ENCODE data around the gene MRPL40. TPM values are rescaled to one million over a fixed set of nuclear protein-coding genes. Genes with fewer than 3 reads are reported as not detected.

Gene MRPL40
- total RNA-seq, 1 experiment from 2014 or later: 65.2 TPM

DNA sequence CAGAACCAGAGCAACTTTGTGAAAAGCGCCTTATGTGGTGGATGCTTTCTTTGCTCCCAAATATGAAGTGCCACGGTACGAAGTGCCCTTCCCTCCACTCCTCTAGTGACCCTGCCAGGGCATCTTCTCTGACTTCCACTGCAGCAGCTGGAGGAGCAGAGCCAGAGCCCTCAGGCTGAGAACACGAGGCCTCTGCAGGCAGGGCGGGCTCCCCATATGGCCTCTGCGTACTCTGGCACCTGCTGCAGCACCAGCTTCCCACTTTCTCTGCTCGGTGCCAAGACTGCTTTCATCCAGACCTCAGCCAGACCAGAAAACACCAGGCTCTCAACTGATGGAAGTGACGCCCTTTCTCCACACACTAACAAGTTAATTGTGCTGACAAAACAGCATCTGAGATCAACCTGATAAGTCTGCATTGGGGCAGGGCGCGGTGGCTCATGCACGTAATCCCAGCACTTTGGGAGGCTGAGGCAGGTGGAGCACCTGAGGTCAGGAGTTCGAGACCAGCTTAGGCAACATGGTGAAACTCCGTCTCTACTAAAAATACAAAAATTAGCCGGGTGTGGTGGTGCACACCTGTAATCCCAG is 33.9 kb downstream of the MRPL40 start:
- H3K27me3 ChIP-seq (replicated peaks): no peaks in the 10 kb centered on the region
- H3K4me1 ChIP-seq (replicated peaks): peaks cover 24% of the 10 kb centered on the region
- no peak overlapping the region for H3K27ac ChIP-seq
- no peak for DNase-seq (ENCODE audit: low read depth in 1 of 2, low spot score in 2 of 2)
- no peaks in the 10 kb centered on the region for H3K9me3 ChIP-seq (replicated peaks)
- H3K36me3 ChIP-seq: peaks cover 89% of the 10 kb centered on the region
- H3K4me3 ChIP-seq: no peak overlapping the region

DNA sequence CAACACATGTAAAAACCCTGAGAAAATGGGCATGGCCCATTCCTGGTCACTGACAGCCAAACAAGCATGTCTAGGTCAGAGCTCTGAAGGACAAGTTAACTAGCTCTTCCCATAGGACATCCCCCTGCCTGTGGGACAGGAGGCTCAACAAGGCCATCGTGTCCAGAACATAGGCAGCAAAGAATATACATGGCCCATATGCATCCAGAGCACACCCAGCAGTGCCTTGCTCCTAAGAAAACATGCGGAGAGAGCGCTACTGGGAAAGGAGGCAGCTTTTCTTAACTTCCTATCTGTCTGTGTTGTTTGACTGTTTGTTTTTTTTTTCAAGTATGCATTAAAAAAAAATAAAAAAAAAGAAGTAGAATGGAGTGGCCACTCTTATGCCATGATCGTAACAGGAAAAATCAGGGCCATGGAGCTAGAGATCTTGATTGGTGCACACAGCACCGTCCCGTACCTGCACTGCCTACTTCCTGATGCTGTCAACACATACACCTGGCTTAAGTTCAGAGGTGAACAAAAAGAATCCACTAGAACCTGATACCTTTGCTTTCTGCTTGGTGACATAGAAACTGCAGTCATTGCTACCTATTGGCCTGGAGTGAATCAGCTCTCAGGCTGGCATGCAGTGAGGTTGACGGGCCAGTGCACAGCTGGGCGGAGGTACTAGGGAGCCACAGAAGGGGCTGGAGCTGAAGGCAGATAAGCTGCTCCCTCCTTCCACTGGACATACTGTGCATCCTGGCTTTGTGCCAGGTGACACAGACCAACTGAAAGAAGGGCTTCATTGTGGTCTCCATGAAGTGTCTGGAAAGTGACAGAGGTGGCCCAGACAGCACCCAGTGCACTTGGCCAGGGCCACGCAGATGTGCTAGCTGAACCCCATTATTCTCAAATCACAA is 34.8 kb downstream of the MRPL40 start:
- Histone ChIP-seq H3K27me3 (replicated peaks) (no peaks in the 10 kb centered on the region), H3K4me3 (no peak overlapping the region), H3K9me3 (replicated peaks) (no peaks in the 10 kb centered on the region), H3K36me3 (peaks cover 92% of the 10 kb centered on the region), H3K4me1 (replicated peaks) (peaks cover 24% of the 10 kb centered on the region), H3K27ac (no peak overlapping the region)
- no peak for DNase-seq (ENCODE audit: low read depth in 1 of 2, low spot score in 2 of 2)

DNA sequence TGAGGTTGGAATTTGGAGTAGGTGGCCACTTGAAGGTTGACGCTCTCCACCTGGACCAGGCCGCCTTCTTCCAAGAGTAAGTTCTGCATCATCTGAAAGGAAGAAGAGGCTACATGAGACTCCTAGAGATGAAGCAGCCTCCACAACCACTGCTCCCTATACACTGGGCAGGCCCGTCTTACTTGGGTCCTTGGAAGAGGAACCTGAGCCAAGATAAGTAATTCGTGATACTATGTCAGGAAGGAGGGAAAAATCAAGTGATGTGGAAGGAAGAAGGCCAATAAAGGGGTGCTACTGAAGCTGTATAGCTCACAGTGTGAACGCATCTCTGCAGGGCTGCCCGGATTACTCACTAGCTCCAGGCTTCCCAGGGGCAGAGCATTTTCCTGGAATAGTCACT is 35.6 kb downstream of the MRPL40 start:
- peaks cover 92% of the 10 kb centered on the region for H3K36me3 ChIP-seq
- DNase-seq (ENCODE audit: low read depth in 1 of 2, low spot score in 2 of 2): no peak
- H3K27me3 ChIP-seq (replicated peaks): no peaks in the 10 kb centered on the region
- H3K4me3 ChIP-seq: no peak overlapping the region
- H3K4me1 ChIP-seq (replicated peaks): peaks cover 23% of the 10 kb centered on the region
- no peak overlapping the region for H3K27ac ChIP-seq
- no peaks in the 10 kb centered on the region for H3K9me3 ChIP-seq (replicated peaks)

DNA sequence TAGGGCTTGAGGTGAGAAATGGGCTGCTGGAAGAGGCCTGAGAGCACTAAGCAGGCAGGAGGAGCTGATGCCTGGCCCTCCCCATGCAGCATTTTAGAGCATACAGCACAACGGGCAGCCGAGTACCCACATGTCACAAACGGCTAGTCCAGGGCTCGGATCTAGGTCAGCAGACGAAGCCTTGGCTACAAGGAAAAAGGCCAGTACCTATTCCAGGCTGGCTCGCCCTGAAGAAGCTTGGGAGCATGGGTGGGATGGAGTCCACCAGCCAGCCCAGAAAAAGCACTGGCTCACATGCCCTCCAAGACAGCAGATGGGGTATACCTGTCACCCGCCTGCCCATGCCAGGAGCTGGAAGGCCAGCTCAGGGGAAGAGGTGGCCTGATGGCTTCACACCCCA is 37.1 kb downstream of the MRPL40 start:
- Histone ChIP-seq H3K4me1 (replicated peaks) (peaks cover 8% of the 10 kb centered on the region), H3K27me3 (replicated peaks) (no peaks in the 10 kb centered on the region), H3K9me3 (replicated peaks) (no peaks in the 10 kb centered on the region), H3K27ac (no peak overlapping the region), H3K4me3 (no peak overlapping the region), H3K36me3 (peaks cover 99% of the 10 kb centered on the region)
- no peak for DNase-seq (ENCODE audit: low read depth in 1 of 2, low spot score in 2 of 2)

DNA sequence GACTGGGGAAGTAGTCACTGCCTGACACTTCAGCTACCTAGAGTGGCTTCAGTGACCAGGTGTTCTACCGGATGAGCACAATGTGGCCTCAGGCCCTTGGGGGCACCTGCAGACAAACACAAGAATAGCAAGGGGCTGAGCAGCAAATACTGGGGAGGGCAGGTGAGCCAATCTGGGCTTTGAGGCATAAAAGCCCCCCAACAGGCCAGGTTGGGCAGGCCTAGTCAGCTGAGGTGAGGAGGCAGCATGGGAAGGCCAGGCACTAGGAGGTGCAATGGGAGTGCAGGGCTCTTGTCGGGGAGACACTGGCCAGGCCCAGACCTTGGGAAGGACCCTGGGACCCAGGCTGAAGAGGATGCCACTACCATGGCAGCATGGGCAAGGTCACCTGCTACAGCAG is 37.7 kb downstream of the MRPL40 start:
- Histone ChIP-seq H3K27me3 (replicated peaks) (no peaks in the 10 kb centered on the region), H3K4me3 (no peak overlapping the region), H3K36me3 (peaks cover 99% of the 10 kb centered on the region), H3K4me1 (replicated peaks) (peaks cover 2% of the 10 kb centered on the region), H3K9me3 (replicated peaks) (no peaks in the 10 kb centered on the region), H3K27ac (no peak overlapping the region)
- DNase-seq (ENCODE audit: low read depth in 1 of 2, low spot score in 2 of 2): no peak

DNA sequence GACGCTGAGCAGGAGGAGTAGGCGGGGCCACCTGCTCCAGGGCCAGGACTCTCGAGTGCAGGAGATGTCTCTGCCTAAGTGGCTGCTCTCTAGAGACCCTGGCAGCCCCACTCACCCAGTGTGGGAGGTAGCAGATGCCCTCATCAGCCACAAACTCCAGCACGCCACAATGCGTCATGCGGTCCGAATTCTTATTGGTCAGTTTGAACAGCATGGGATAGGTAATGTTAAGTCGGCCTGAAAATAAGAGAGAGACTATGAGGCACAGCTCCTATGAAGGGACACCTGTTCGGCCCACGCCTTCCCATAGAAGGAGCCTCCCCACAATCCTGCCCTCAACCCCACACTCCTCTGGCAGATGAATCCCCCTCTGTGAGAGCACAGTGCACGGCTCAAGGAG is 39.2 kb downstream of the MRPL40 start:
- Histone ChIP-seq H3K4me3 (no peak overlapping the region), H3K4me1 (replicated peaks) (no peaks in the 10 kb centered on the region), H3K36me3 (peaks cover 96% of the 10 kb centered on the region)

DNA sequence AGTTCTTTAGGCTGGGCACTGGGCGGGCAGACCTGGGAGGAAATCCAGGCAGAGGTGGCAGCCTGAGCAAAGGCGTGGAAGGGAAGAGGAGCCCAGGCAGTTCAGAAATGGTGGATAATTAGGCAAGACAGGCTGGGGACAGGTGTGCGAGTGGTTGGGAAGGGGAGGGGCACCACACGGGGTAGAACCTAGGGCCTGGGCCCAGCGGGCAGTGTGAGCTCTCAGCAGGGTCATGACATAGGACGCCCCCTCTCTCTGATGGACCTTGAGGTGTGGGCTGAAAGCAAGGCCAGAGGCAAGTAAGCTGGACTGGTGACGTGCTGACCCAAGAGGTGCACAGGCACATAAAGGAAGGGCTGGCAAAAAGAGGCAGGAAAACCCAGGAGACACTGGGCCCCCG is 39.9 kb downstream of the MRPL40 start:
- no peak overlapping the region for H3K27ac ChIP-seq
- no peak overlapping the region for H3K4me3 ChIP-seq
- no peaks in the 10 kb centered on the region for H3K27me3 ChIP-seq (replicated peaks)
- no peak for DNase-seq (ENCODE audit: low read depth in 1 of 2, low spot score in 2 of 2)
- peaks cover 92% of the 10 kb centered on the region for H3K36me3 ChIP-seq
- H3K9me3 ChIP-seq (replicated peaks): no peaks in the 10 kb centered on the region
- peaks cover 2% of the 10 kb centered on the region for H3K4me1 ChIP-seq (replicated peaks)

More for the DNA sequence above, 39.2 kb downstream of the MRPL40 start:
- DNase-seq (ENCODE audit: low read depth in 1 of 2, low spot score in 2 of 2): no peak
- no peaks in the 10 kb centered on the region for H3K9me3 ChIP-seq (replicated peaks)
- H3K27ac ChIP-seq: no peak overlapping the region
- H3K27me3 ChIP-seq (replicated peaks): no peaks in the 10 kb centered on the region

DNA sequence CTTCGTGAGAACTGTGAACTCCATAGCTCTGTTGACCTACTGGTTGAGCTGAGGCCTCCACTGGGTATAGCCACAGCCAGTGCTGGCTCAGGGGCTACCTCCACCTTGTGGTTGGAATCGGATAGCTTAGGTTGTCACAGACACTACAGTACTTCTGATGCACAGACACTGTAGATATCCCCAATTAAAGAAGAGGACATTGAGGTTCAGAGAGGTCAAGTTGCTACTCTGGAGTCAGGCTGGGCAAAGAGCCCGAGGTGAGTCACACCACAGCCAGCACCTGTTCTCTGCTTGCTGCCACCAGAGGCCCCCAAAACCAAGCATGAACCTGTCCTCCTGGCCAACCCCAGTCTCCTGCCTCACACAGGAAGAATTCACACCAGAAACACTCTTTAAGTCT is 41.2 kb downstream of the MRPL40 start:
- H3K36me3 ChIP-seq: peaks cover 83% of the 10 kb centered on the region

DNA sequence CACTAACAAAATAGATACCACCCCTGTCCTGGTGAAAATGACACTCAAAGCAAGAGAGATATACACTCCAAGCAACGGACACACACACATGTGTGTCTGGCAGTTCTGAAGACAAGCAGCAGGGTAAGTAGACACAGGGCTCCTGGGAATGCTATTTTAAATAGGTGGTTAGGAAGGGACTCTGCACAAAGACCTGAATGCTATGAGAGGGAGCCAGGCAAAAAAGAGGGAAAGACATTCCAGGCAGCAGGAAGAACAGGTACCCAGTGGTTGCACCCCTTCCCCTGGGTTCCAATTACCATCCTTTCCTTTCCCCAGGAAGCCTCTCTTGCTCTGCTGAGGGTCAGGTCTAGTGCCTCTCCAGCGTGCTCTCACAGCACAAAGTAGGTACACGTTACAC is 43.7 kb downstream of the MRPL40 start:
- peaks cover 68% of the 10 kb centered on the region for H3K36me3 ChIP-seq
- H3K4me3 ChIP-seq: no peak overlapping the region
- peaks cover 17% of the 10 kb centered on the region for H3K4me1 ChIP-seq (replicated peaks)
- DNase-seq (ENCODE audit: low read depth in 1 of 2, low spot score in 2 of 2): no peak
- no peaks in the 10 kb centered on the region for H3K27me3 ChIP-seq (replicated peaks)
- no peaks in the 10 kb centered on the region for H3K9me3 ChIP-seq (replicated peaks)
- H3K27ac ChIP-seq: no peak overlapping the region

More for the DNA sequence above, 41.2 kb downstream of the MRPL40 start:
- Histone ChIP-seq H3K4me3 (no peak overlapping the region), H3K4me1 (replicated peaks) (peaks cover 8% of the 10 kb centered on the region), H3K9me3 (replicated peaks) (no peaks in the 10 kb centered on the region), H3K27ac (no peak overlapping the region), H3K27me3 (replicated peaks) (no peaks in the 10 kb centered on the region)
- DNase-seq (ENCODE audit: low read depth in 1 of 2, low spot score in 2 of 2): no peak

DNA sequence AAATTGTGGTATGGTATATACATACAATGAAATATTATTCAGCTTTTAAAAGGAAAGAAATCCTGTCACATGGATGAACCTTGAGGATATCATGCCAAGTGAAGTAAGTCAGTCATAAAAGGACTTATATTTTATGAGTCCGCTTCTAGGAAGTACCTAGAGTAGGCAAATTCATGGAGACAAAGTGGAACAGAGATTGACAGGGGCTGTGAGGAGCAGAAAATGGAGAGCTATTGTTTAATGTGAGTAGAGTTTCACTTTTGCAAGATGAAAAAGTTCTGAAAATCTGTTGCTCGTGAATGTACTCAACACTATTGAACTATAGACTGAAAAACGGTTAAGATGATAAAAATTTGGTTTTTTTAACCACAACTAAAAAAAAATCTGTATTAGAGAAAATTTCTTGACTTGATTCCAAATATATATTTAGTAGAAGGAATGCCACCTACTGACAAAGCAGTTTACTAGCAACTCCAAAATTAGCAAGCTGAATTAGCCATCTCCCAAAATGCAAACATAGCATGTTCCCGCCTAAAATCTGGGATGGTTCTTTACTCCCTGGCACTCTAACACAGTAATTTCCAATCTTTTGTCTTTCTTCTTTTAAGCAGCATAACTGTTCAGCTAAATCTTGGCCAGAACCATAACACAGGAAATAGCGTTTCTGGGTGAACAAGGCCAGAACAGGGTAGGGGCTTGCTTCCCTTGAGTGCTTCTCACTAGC is 45.1 kb downstream of the MRPL40 start:
- Histone ChIP-seq H3K27me3 (replicated peaks) (no peaks in the 10 kb centered on the region), H3K9me3 (replicated peaks) (no peaks in the 10 kb centered on the region), H3K27ac (no peak overlapping the region; the same call in 1 of the 2 replicates), H3K4me1 (replicated peaks) (peaks cover 17% of the 10 kb centered on the region), H3K4me3 (peak overlapping the region; percentile 64), H3K36me3 (peaks cover 63% of the 10 kb centered on the region)
- DNase-seq (ENCODE audit: low read depth in 1 of 2, low spot score in 2 of 2): peak in 1 of 2 experiments; percentile 34

DNA sequence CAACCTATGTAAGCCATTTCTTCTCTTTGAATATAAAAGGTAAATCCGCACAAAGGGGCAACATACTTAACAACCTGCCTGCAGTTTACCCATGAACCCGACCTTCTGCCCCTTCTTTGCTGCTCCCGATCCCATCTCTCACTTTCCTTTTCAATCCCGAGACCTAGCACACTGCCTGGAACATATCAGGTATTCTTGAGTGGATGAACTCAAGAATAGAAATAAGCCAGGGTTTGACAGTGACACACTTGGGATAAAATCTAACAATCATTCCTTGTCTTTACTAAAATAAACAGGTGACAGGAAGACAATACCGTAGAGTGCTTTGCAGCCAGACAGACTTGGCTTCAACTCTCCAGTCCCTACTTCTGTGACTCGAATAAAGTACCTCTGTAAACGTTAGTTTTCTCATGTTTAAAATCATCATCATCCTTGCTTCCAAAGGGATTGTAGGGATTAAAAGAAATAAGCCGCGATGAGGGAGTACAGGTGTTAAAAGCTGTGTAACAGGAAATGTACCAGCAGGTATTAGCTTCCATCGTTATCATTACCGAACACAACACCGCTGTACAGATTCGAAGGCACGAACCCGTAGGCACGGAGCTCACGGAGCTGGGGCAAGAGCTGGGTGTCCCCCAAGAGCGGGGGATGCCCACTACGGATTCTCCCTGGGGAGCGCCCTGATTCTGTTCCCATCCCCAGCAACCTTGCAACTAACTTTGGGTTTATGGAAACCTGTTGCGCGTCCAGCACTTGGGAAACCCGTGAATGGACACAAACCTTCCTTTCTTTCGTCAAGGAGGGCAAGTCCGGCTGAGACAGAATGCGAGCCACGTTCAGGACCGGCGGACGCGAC is 45.9 kb downstream of the MRPL40 start:
- Histone ChIP-seq H3K27ac (peak overlapping the region; percentile 100), H3K4me1 (replicated peaks) (peaks cover 17% of the 10 kb centered on the region), H3K9me3 (replicated peaks) (no peaks in the 10 kb centered on the region), H3K4me3 (peak overlapping the region; percentile 64), H3K36me3 (peaks cover 63% of the 10 kb centered on the region), H3K27me3 (replicated peaks) (no peaks in the 10 kb centered on the region)
- peak in 1 of 2 experiments; percentile 45 for DNase-seq (ENCODE audit: low read depth in 1 of 2, low spot score in 2 of 2)

DNA sequence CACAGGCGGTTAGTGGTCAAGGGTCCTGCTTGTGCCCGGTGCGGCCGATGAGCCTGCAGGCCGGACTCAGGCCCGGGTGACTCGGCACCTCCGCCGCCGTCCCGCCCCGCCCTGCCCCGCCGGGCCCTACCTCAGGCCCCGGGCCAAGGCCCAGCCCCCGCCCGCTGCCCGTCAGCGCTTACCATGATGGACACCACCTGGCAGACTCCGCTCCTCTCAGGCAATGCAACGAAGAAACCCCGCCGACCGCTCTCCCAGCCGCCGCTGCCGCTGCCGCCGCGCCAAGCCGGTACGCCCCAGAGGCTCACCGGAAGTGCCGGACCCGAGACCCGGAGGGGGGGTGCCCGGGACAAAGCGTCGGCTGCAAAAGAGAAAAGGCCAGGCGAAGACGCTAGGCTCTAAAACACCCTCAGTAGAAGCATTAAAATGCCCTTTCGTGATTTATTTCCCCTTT is 46.6 kb downstream of the MRPL40 start, which contains the start of gene UFD1:
TSS of gene UFD1 (minus strand) at position 293 of the 454 bp plus-strand sequence. CDS start at position 185, 108 bp downstream.
- Histone ChIP-seq H3K4me1 (replicated peaks) (peaks cover 17% of the 10 kb centered on the region), H3K4me3 (peak within 1 kb of the TSS; percentile 64), H3K9me3 (replicated peaks) (no peaks in the 10 kb centered on the region), H3K27me3 (replicated peaks) (no peaks in the 10 kb centered on the region), H3K27ac (peak within 1 kb of the TSS; percentile 100), H3K36me3 (peaks cover 62% of the 10 kb centered on the region)
- DNase-seq (ENCODE audit: low read depth in 1 of 2, low spot score in 2 of 2): peak in 1 of 2 experiments; percentile 84
